HG03025 (cell line): ENCODE data around the gene HDAC10.

Experiments
- ATAC-seq: cut with Tn5 transposase; IDR thresholded peaks from one replicate; pipeline ENCODE4 v1.9.1; 2021; ENCODE audit warnings: mild to moderate bottlenecking, moderate library complexity; ENCODE audit not compliant: unreplicated experiment, low FRiP score

HDAC10 gene

GRCh38 chr22:50257451-50258360 lies 6.6 kb upstream of the HDAC10 start:
- ATAC-seq = no peak

DNA sequence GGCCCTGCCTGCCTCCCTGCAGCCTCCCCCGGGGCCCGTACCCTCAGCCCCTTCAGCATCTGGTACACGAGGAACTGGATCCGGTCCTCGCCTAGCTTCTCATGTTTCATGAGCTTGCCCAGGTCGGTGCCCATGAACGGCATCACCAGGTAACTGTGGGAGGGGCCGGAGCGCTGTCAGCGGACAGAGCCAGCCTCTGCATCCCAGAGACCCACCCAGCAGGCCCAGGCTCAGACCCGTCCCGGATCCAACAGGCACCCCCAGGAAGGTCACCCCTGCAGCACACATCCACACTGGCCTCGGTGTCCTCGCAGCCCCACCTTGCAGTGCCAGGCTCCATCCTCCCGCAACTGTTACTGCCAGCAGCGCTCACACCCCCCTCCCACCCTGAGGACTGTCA lies 6.0 kb upstream of the HDAC10 start:
- no peak for ATAC-seq

DNA sequence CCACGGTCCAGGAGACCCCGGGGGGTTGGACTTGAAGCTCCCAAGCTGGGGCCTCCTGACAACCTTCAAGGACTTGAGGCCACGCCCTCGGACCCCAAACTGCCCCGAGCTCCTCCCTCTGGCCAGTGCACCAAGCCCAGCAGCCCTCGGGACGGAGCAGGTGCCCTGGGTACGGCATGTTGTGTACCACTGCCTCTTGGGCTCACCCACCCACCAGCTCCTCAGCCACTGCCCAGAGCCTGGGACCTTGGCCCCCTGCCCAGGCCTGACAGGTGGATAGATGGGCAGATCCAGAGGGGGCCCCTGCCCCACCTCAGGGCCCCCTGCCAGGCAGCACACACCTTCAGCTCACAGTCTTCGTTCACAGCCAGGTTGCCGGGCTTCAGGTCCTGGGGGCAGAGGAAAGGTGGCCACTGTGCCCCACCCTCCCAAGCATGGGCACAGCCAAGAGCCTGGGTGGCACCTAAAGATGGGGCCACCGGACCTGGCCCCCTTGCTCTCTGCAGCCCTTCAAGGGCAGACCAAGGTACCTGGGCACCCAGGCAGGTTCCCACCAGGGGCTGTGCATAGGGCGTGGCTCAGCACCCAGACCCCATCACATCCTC lies 5.3 kb upstream of the HDAC10 start:
- ATAC-seq = no peak

- no peak for ATAC-seq
Measured at GRCh38 chr22:50255607-50256006, 4.5 kb upstream of the HDAC10 start.

- no peak for ATAC-seq
Measured at GRCh38 chr22:50255099-50255498, 4.0 kb upstream of the HDAC10 start.

DNA sequence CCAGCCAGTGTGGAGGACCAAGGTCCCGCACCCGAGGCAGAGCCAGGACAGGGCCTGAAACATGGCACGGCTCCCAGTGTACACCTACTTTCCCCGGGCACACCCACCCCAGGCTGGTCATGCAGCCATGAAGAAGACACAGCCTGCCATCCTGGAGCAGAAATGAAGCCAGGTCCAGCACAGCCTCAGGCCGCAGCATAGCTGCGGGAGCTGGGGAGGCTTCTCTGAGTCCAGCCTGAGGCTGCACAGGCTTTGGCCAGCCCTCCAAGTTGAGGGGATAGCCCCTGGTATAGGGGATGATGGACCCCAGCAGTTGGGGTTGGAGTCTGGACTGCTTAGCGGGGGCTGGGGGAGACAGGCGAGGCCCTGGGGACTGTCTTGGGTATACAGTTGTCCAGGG lies 2.9 kb upstream of the HDAC10 start:
- no peak for ATAC-seq

GRCh38 chr22:50253046-50253915 lies 2.2 kb upstream of the HDAC10 start:
- ATAC-seq = no peak

GRCh38 chr22:50252082-50253045 lies 1.3 kb upstream of the HDAC10 start:
- ATAC-seq = no peak

- ATAC-seq = no peak
Measured at GRCh38 chr22:50251477-50252081, 514 bp upstream of the HDAC10 start.

DNA sequence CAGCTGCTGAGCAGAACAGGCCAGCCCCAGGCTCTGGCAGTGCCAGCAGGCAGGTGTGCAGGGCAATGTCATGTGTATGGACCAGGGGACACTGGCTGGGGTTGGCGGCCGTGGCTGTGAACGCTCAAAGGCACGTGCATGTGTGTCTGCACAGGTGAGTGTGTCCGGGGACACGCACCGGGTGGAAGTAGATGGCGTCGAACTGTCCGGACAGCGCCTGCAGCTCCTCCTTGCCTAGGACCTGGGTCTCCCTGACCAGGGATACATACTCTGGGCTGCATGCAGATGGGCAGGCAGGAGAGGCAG lies 863 bp downstream of the HDAC10 start:
- ATAC-seq = no peak

DNA sequence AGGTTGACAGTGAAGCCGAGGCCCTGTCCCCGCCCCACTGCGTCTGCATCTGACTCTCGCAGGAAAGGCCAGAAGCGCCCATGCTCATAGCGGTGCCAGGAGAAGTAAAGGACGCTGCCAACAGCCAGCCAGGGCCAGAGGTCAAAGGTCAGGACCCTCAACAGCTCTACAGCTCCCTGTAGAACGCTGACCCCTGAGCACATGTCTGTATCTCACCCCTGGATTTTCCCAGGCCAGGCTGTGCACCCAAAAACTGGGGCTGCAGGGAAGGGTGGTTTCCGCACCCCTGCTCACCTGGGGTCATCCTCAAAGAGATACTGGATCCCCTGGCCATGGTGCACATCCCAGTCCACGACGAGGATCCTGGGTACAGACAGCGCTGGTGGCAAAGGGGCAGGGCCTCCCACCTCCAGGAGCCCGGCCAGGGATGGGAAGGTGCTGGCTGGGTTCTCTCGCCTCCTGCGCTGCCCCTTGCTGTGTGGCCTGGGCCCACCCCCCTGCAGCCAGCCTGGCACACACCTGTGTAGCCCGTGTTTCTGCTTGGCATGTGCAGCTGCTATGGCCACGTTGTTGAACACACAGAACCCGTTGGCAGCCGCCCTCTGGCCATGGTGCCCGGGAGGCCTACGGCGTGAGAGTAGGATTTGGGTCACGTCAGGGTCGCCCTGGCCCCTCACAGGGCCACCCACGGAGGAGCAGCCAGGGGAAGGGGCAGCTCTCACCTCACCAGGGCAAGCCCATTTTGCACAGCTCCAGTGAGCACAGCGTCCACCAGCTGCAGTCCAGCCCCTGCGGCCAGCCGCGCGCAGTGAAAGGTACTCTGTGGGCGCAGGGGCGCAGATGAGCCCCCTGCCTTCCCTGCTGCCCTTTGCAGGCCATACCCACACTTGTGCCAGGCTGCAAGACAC lies 1.5 kb downstream of the HDAC10 start:
- no peak for ATAC-seq

GRCh38 chr22:50248196-50249081 lies 2.6 kb downstream of the HDAC10 start:
- ATAC-seq = no peak

DNA sequence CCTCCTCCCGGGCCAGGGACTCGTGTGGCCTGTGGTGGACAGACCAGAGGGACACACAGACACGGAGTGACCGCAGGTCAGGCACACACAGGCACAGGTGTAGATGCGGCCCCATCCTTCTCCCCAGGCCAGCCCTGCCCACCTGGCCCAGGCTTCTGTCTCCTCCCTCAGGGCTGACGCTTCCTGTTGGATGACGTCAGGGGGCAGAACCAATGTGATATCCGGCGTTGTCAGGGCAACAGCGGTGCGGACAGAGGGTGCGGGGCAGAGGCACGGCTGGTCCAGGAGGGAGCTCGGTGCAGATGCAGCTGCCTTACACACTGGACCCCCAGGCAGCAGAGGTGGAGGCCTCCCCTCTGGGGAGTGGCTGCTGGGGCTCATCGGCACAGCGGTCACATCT lies 3.3 kb downstream of the HDAC10 start:
- ATAC-seq = no peak

- no peak for ATAC-seq
Measured at GRCh38 chr22:50246242-50247175, 4.6 kb downstream of the HDAC10 start.

- ATAC-seq = no peak
Measured at GRCh38 chr22:50245214-50246072, 5.6 kb downstream of the HDAC10 start.
